ENCODE data around the gene ZHX3.

ZHX3 gene

GRCh38 chr20:41304424-41305079 is 13.0 kb downstream of the ZHX3 start:
- no peak for DNase-seq (ENCODE audit: low read depth in 1 of 2, low spot score in 1 of 2)

- DNase-seq (ENCODE audit: low read depth in 1 of 2, low spot score in 1 of 2) = no peak
Measured at GRCh38 chr20:41304002-41304401, 13.5 kb downstream of the ZHX3 start.

- DNase-seq (ENCODE audit: low read depth in 1 of 2, low spot score in 1 of 2) = no peak
Measured at GRCh38 chr20:41300886-41301285, 16.6 kb downstream of the ZHX3 start.

GRCh38 chr20:41300383-41300782 is 17.1 kb downstream of the ZHX3 start:
- DNase-seq (ENCODE audit: low read depth in 1 of 2, low spot score in 1 of 2) = no peak

GRCh38 chr20:41299899-41300298 is 17.6 kb downstream of the ZHX3 start:
- no peak for DNase-seq (ENCODE audit: low read depth in 1 of 2, low spot score in 1 of 2)

GRCh38 chr20:41293269-41294037 is 24.1 kb downstream of the ZHX3 start:
- DNase-seq (ENCODE audit: low read depth in 1 of 2, low spot score in 1 of 2) = no peak

GRCh38 chr20:41290804-41291389 is 26.6 kb downstream of the ZHX3 start:
- DNase-seq (ENCODE audit: low read depth in 1 of 2, low spot score in 1 of 2) = no peak

- DNase-seq (ENCODE audit: low read depth in 1 of 2, low spot score in 1 of 2) = no peak
Measured at GRCh38 chr20:41287327-41287726, 30.2 kb downstream of the ZHX3 start.

- no peak for DNase-seq (ENCODE audit: low read depth in 1 of 2, low spot score in 1 of 2)
Measured at GRCh38 chr20:41286240-41286851, 31.2 kb downstream of the ZHX3 start.

- DNase-seq (ENCODE audit: low read depth in 1 of 2, low spot score in 1 of 2) = no peak
Measured at GRCh38 chr20:41279546-41280225, 37.8 kb downstream of the ZHX3 start.

GRCh38 chr20:41278936-41279335 is 38.6 kb downstream of the ZHX3 start:
- no peak for DNase-seq (ENCODE audit: low read depth in 1 of 2, low spot score in 1 of 2)

GRCh38 chr20:41277049-41277448 is 40.5 kb downstream of the ZHX3 start:
- no peak for DNase-seq (ENCODE audit: low read depth in 1 of 2, low spot score in 1 of 2)

GRCh38 chr20:41276317-41276751 is 41.2 kb downstream of the ZHX3 start:
- no peak for DNase-seq (ENCODE audit: low read depth in 1 of 2, low spot score in 1 of 2)

GRCh38 chr20:41275301-41275731 is 42.2 kb downstream of the ZHX3 start:
- DNase-seq (ENCODE audit: low read depth in 1 of 2, low spot score in 1 of 2) = no peak

GRCh38 chr20:41274152-41274551 is 43.4 kb downstream of the ZHX3 start:
- DNase-seq (ENCODE audit: low read depth in 1 of 2, low spot score in 1 of 2) = no peak

GRCh38 chr20:41273445-41273844 is 44.1 kb downstream of the ZHX3 start:
- DNase-seq (ENCODE audit: low read depth in 1 of 2, low spot score in 1 of 2) = no peak

- no peak for DNase-seq (ENCODE audit: low read depth in 1 of 2, low spot score in 1 of 2)
Measured at GRCh38 chr20:41272339-41272738, 45.2 kb downstream of the ZHX3 start.

- no peak for DNase-seq (ENCODE audit: low read depth in 1 of 2, low spot score in 1 of 2)
Measured at GRCh38 chr20:41268917-41269652, 48.4 kb downstream of the ZHX3 start.

GRCh38 chr20:41268402-41268801 is 49.1 kb downstream of the ZHX3 start:
- DNase-seq (ENCODE audit: low read depth in 1 of 2, low spot score in 1 of 2) = no peak

- no peak for DNase-seq (ENCODE audit: low read depth in 1 of 2, low spot score in 1 of 2)
Measured at GRCh38 chr20:41265938-41266337, 51.6 kb downstream of the ZHX3 start.

GRCh38 chr20:41264819-41265218 is 52.7 kb downstream of the ZHX3 start:
- DNase-seq (ENCODE audit: low read depth in 1 of 2, low spot score in 1 of 2) = no peak

Data from stimulated activated CD4-positive, alpha-beta T cell treated with anti-CD3 and anti-CD28 coated beads, Interleukin-15, amount 100 ng/mL, for 1 hour (primary cell).